DOHH2 (cell line): ENCODE data around the gene CAPN10.

Experiments
- H3F3A ChIP-seq: fragments of 200-600 bp; sonication (generic), shearing (Covaris generic); 2 replicates; pipeline ENCODE4 v1.6.0; 2016; ENCODE audit warnings: antibody characterized with exemption, mild to moderate bottlenecking; ENCODE audit not compliant: control insufficient read depth, insufficient read depth
- H3K27ac ChIP-seq: fragments of 200-600 bp; sonication (generic); 2 replicates; pipeline ENCODE4 v1.5.1; 2014; ENCODE audit warnings: low read depth, mild to moderate bottlenecking, low read length, moderate library complexity
- H3K27me3 ChIP-seq: fragments of 200-600 bp; sonication (generic); 2 replicates; pipeline ENCODE4 v1.6.1; 2014; ENCODE audit warnings: mild to moderate bottlenecking, low read length, mixed read lengths; ENCODE audit not compliant: control insufficient read depth
- H3K36me3 ChIP-seq: fragments of 200-600 bp; sonication (generic); 2 replicates; pipeline ENCODE4 v1.6.1; 2014; ENCODE audit warnings: mild to moderate bottlenecking, low read length, moderate library complexity, mixed read lengths; ENCODE audit not compliant: control insufficient read depth
- H3K4me1 ChIP-seq: fragments of 200-600 bp; sonication (generic); 2 replicates; pipeline ENCODE4 v1.6.1; 2014; ENCODE audit warnings: mild to moderate bottlenecking, low read length, mixed read lengths; ENCODE audit not compliant: control insufficient read depth
- H3K4me2 ChIP-seq: fragments of 200-600 bp; sonication (generic); 2 replicates; pipeline ENCODE4 v1.6.0; 2014; ENCODE audit warnings: mild to moderate bottlenecking, low read length, moderate library complexity
- H3K4me3 ChIP-seq: fragments of 200-600 bp; sonication (generic); 2 replicates; pipeline ENCODE4 v1.5.1; 2014; ENCODE audit warnings: mild to moderate bottlenecking, low read length, mixed read lengths
- H3K79me2 ChIP-seq: fragments of 200-600 bp; sonication (generic); 2 replicates; pipeline ENCODE4 v1.6.1; 2014; ENCODE audit warnings: mild to moderate bottlenecking, low read length, mixed read lengths; ENCODE audit not compliant: control insufficient read depth
- H3K9me2 ChIP-seq: fragments of 200-600 bp; sonication (generic); replicated peaks from 2 replicates; pipeline ENCODE4 v1.6.1; 2014; ENCODE audit warnings: mild to moderate bottlenecking, low read length, mixed read lengths; ENCODE audit not compliant: control insufficient read depth
- H3K9me3 ChIP-seq: fragments of 200-600 bp; sonication (generic); 2 replicates; pipeline ENCODE4 v1.6.1; 2014; ENCODE audit warnings: antibody characterized with exemption, low read length, mixed read lengths; ENCODE audit not compliant: control insufficient read depth, insufficient read depth
- H4K20me1 ChIP-seq: fragments of 200-600 bp; sonication (generic); 2 replicates; pipeline ENCODE4 v1.6.0; 2014; ENCODE audit warnings: low read depth, mild to moderate bottlenecking, antibody characterized with exemption, low read length, moderate library complexity; ENCODE audit not compliant: control insufficient read depth, insufficient read depth
- CTCF ChIP-seq: fragments of 200-600 bp; sonication (generic); IDR thresholded peaks from one replicate; pipeline ENCODE4 v1.5.1; 2014; ENCODE audit warnings: antibody characterized with exemption, mild to moderate bottlenecking, low read depth, low read length; ENCODE audit not compliant: poor library complexity, severe bottlenecking
- EZH2phosphoT487 ChIP-seq: fragments of 200-600 bp; sonication (generic); IDR thresholded peaks from 2 replicates; pipeline ENCODE4 v1.6.1; 2017; ENCODE audit warnings: borderline replicate concordance, mild to moderate bottlenecking, antibody characterized with exemption, low read length, moderate library complexity, mixed read lengths

The CAPN10 gene

GRCh38 chr2:240604291-240604938 lies 17.9 kb downstream of the CAPN10 start:
- no peaks in the 10 kb centered on the region for H3K9me2 ChIP-seq
- H3K4me3 ChIP-seq: no peak overlapping the region
- no peaks in the 10 kb centered on the region for H3F3A ChIP-seq
- no peak overlapping the region for H3K27ac ChIP-seq
- H3K9me3 ChIP-seq: no peaks in the 10 kb centered on the region
- no peak overlapping the region for H3K4me2 ChIP-seq
- no peaks in the 10 kb centered on the region for H3K27me3 ChIP-seq
- no peak for TF ChIP-seq EZH2phosphoT487
- TF ChIP-seq CTCF: peak; percentile 47
- no peaks in the 10 kb centered on the region for H3K79me2 ChIP-seq
- H3K4me1 ChIP-seq: no peaks in the 10 kb centered on the region
- no peaks in the 10 kb centered on the region for H4K20me1 ChIP-seq
- H3K36me3 ChIP-seq: no peaks in the 10 kb centered on the region; the same call in 1 of the 2 replicates

GRCh38 chr2:240604939-240605716 lies 18.6 kb downstream of the CAPN10 start:
- no peaks in the 10 kb centered on the region for H3K4me1 ChIP-seq
- no peaks in the 10 kb centered on the region for H3K9me2 ChIP-seq
- H3K36me3 ChIP-seq: no peaks in the 10 kb centered on the region; the same call in 1 of the 2 replicates
- no peak overlapping the region for H3K4me3 ChIP-seq
- H4K20me1 ChIP-seq: no peaks in the 10 kb centered on the region
- H3K9me3 ChIP-seq: no peaks in the 10 kb centered on the region
- no peak overlapping the region for H3K4me2 ChIP-seq
- H3K27me3 ChIP-seq: no peaks in the 10 kb centered on the region
- H3F3A ChIP-seq: no peaks in the 10 kb centered on the region
- no peak overlapping the region for H3K27ac ChIP-seq
- no peaks in the 10 kb centered on the region for H3K79me2 ChIP-seq
- TF ChIP-seq CTCF (no peak), EZH2phosphoT487 (no peak)

GRCh38 chr2:240605867-240606743 lies 19.6 kb downstream of the CAPN10 start:
- no peak for TF ChIP-seq CTCF
- TF ChIP-seq EZH2phosphoT487: no peak
- no peaks in the 10 kb centered on the region for H3K9me2 ChIP-seq

More at GRCh38 chr2:240605867-240606743, 19.6 kb downstream of the CAPN10 start:
- Histone ChIP-seq H3F3A (no peaks in the 10 kb centered on the region), H3K4me1 (no peaks in the 10 kb centered on the region), H3K9me3 (no peaks in the 10 kb centered on the region), H3K27me3 (no peaks in the 10 kb centered on the region), H3K4me2 (no peak overlapping the region), H3K4me3 (no peak overlapping the region), H3K36me3 (no peaks in the 10 kb centered on the region), H4K20me1 (no peaks in the 10 kb centered on the region), H3K79me2 (no peaks in the 10 kb centered on the region), H3K27ac (no peak overlapping the region)
